OCI-LY7 (cell line): ENCODE measurements around the gene SMIM14. TPM values are rescaled to one million over a fixed set of nuclear protein-coding genes. Genes with fewer than 3 reads are reported as not detected.

Experiments
- BruUV-seq: library from RNA; stranded (reverse); fragments of 400-500 nt; replicated peaks from 2 replicates; lab custom pipeline; 2021; lab: Mats Ljungman, UMichigan
- CTCF ChIA-PET: fragments of 300-600 bp; sonication (Branson Sonifier 250); formaldehyde crosslinking; loops from one replicate; lab custom pipeline; 2022; ENCODE audit warnings: antibody characterized with exemption; ENCODE audit not compliant: unreplicated experiment; lab: Charles Lee
- POLR2A ChIA-PET: fragments of 300-600 bp; sonication (Branson Sonifier 250); formaldehyde crosslinking; loops from one replicate; lab custom pipeline; 2022; ENCODE audit warnings: antibody characterized with exemption; lab: Charles Lee
- DNase-seq: peaks from one replicate; pipeline ENCODE4 v3.0.0-alpha.2; 2015; ENCODE audit warnings: low spot score
- H2AFZ ChIP-seq: fragments of 200-600 bp; sonication (generic), shearing (Covaris generic); 2 replicates; pipeline ENCODE4 v1.6.1; 2014; ENCODE audit warnings: mild to moderate bottlenecking, antibody characterized with exemption, low read length, moderate library complexity
- H3K27ac ChIP-seq: fragments of 200-600 bp; sonication (generic); 2 replicates; pipeline ENCODE4 v1.5.1; 2014; ENCODE audit warnings: mixed run types, low read depth, mild to moderate bottlenecking, moderate library complexity, low read length, inconsistent platforms; ENCODE audit not compliant: poor library complexity, severe bottlenecking
- H3K36me3 ChIP-seq: fragments of 200-600 bp; sonication (generic); 2 replicates; pipeline ENCODE4 v1.6.1; 2014; ENCODE audit warnings: mild to moderate bottlenecking, antibody characterized with exemption, low read length, moderate library complexity, mixed read lengths; ENCODE audit not compliant: insufficient read depth
- H3K4me1 ChIP-seq: fragments of 200-600 bp; sonication (generic); 2 replicates; pipeline ENCODE4 v1.5.1; 2014; ENCODE audit warnings: mild to moderate bottlenecking, low read length; ENCODE audit not compliant: insufficient read depth, poor library complexity, severe bottlenecking
- H3K4me2 ChIP-seq: fragments of 200-600 bp; sonication (generic); 2 replicates; pipeline ENCODE4 v1.6.1; 2014; ENCODE audit warnings: mild to moderate bottlenecking, low read length
- H3K4me3 ChIP-seq: fragments of 200-600 bp; sonication (generic); 2 replicates; pipeline ENCODE4 v1.5.1; 2014; ENCODE audit warnings: mild to moderate bottlenecking, low read depth, low read length; ENCODE audit not compliant: poor library complexity, severe bottlenecking
- H3K79me2 ChIP-seq: fragments of 200-600 bp; sonication (generic); 2 replicates; pipeline ENCODE4 v1.6.1; 2016; ENCODE audit warnings: low read depth, mild to moderate bottlenecking, low read length, moderate library complexity, mixed read lengths; ENCODE audit not compliant: insufficient read depth
- H3K9me2 ChIP-seq: fragments of 200-600 bp; sonication (generic); 2 replicates; pipeline ENCODE4 v1.6.1; 2016; ENCODE audit warnings: mild to moderate bottlenecking, low read length, mixed read lengths; ENCODE audit not compliant: insufficient read depth
- H3K9me3 ChIP-seq: fragments of 200-600 bp; sonication (generic); 2 replicates; pipeline ENCODE4 v1.6.1; 2014; ENCODE audit warnings: mild to moderate bottlenecking, mixed run types, low read length, mixed read lengths
- H4K20me1 ChIP-seq: fragments of 200-600 bp; sonication (generic); 2 replicates; pipeline ENCODE4 v1.6.1; 2014; ENCODE audit warnings: mild to moderate bottlenecking, antibody characterized with exemption, low read length, moderate library complexity, mixed read lengths; ENCODE audit not compliant: insufficient read depth
- EZH2phosphoT487 ChIP-seq: fragments of 200-600 bp; sonication (generic); IDR thresholded peaks from 2 replicates; pipeline ENCODE4 v1.6.1; 2018; ENCODE audit warnings: low read depth, borderline replicate concordance, mild to moderate bottlenecking, mixed run types, antibody characterized with exemption, low read length, moderate library complexity, mixed read lengths
- intact Hi-C: fragments of 100-400 bp; cut with micrococcal nuclease; formaldehyde crosslinking; loops from one replicate; pipeline ENCODE4 v1.10.0; 2022; ENCODE audit not compliant: unreplicated experiment
- total RNA-seq, 2 experiments: library from RNA; depleted of rRNA in 1 of 2; stranded (reverse); fragments of >200 nt in 1 of 2; shearing (Covaris generic) in 1 of 2; gene quantifications; 2 replicates each; pipeline ENCODE4 v1.2.3, GENCODE V29; 2014 to 2022
- TF ChIP-seq, protein P1 (sequence below): fragments of 200-600 bp; sonication (generic); conservative IDR thresholded peaks from 2 replicates; pipeline ENCODE4 v1.5.1; 2014; ENCODE audit warnings: mild to moderate bottlenecking, antibody characterized with exemption, low read length, moderate library complexity, mixed read lengths

SMIM14 gene
- total RNA-seq, 2 experiments from 2014 or later, result 1.8 TPM; not detected in 1

DNA sequence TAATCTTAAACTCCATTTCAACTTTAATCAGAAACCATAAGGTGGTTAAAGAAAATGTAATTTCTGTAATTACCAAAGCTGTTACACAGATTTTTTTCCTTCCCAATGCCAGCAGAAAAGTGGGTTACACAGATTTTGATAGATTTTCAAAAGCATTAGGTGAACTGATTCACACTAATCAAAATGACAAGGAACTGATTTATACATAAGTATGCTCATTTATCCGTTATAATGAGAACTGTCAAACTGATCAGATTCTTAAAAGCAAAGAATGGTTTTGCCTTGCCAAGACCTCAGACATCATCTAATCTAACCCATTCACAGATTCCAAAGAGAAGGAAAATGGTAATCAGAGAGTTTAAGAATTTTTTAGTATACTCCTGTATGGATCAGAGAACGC, 116.6 kb downstream of the SMIM14 start:
- H3K9me2 ChIP-seq, result no peaks in the 10 kb centered on the region
- H3K4me2 ChIP-seq, result no peak overlapping the region
- no peak overlapping the region for H3K4me3 ChIP-seq
- H3K36me3 ChIP-seq, result peaks cover 13% of the 10 kb centered on the region
- ChIA-PET POLR2A (interaction anchor here (0.7 kb wide), 1 partner anchor 44 kb away, joined by 3 read pairs; no protein-coding TSS in a partner anchor), CTCF (no interaction called here)
- H4K20me1 ChIP-seq, result no peaks in the 10 kb centered on the region
- H3K4me1 ChIP-seq, result peaks cover 9% of the 10 kb centered on the region
- TF ChIP-seq EZH2phosphoT487, result no peak
- TF ChIP-seq, protein P1, sequence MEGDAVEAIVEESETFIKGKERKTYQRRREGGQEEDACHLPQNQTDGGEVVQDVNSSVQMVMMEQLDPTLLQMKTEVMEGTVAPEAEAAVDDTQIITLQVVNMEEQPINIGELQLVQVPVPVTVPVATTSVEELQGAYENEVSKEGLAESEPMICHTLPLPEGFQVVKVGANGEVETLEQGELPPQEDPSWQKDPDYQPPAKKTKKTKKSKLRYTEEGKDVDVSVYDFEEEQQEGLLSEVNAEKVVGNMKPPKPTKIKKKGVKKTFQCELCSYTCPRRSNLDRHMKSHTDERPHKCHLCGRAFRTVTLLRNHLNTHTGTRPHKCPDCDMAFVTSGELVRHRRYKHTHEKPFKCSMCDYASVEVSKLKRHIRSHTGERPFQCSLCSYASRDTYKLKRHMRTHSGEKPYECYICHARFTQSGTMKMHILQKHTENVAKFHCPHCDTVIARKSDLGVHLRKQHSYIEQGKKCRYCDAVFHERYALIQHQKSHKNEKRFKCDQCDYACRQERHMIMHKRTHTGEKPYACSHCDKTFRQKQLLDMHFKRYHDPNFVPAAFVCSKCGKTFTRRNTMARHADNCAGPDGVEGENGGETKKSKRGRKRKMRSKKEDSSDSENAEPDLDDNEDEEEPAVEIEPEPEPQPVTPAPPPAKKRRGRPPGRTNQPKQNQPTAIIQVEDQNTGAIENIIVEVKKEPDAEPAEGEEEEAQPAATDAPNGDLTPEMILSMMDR, result no peak
- H3K79me2 ChIP-seq, result peaks cover 12% of the 10 kb centered on the region; the same call in 1 of the 2 replicates
- intact Hi-C loops, result loop anchor here (10.0 kb wide), 1 partner anchor 783 kb away; no protein-coding TSS in a partner anchor
- H3K27ac ChIP-seq, result no peak overlapping the region
- H2AFZ ChIP-seq, result no peak overlapping the region
- no peaks in the 10 kb centered on the region for H3K9me3 ChIP-seq
- no peak for DNase-seq
- BruUV-seq, result no TSS peak

DNA sequence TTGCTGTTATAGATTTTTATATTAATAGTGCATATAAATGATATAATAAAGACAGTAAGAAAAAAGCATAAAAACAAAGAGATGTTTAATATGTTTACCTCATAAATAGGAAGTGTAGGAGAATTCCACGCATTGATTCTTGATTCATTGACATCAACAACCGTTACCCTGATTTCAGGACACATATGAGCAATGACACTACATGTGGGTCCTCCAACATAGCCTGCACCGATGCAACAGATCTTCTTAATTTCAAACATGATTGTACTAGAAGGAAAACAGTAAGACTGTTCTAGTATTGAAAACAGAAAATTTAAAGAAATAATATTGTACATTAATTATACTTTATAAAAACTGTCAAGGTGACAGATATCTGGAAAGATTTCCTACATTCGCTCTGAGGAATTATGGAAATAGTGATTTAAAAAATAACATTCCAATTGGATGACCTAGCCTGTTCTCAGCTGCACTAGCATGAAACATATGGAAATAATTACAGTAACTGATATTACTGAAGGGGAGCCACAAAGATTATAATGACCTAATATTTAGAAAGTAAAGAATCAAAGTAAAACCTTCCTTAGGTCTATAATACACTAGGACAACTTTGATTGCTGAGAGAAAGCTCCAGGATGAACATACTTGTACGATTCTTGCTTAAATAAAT, 117.3 kb downstream of the SMIM14 start:
- no peaks in the 10 kb centered on the region for H3K9me2 ChIP-seq
- peaks cover 8% of the 10 kb centered on the region; the same call in 1 of the 2 replicates for H3K79me2 ChIP-seq
- TF ChIP-seq EZH2phosphoT487, result no peak
- TF ChIP-seq, protein P1, result no peak
- H3K4me1 ChIP-seq, result peaks cover 6% of the 10 kb centered on the region
- H3K4me2 ChIP-seq, result no peak overlapping the region
- no peak for DNase-seq
- intact Hi-C loops, result loop anchor here (10.0 kb wide), 1 partner anchor 783 kb away; no protein-coding TSS in a partner anchor
- H3K36me3 ChIP-seq, result peaks cover 13% of the 10 kb centered on the region
- CTCF ChIA-PET, result no interaction called here
- H2AFZ ChIP-seq, result no peak overlapping the region
- POLR2A ChIA-PET, result interaction anchor here (0.6 to 1.7 kb wide), 2 partner anchors 13 to 1279 kb away, joined by 3 to 4 read pairs; no protein-coding TSS in a partner anchor
- no peak overlapping the region for H3K27ac ChIP-seq
- H4K20me1 ChIP-seq, result no peaks in the 10 kb centered on the region
- no peaks in the 10 kb centered on the region for H3K9me3 ChIP-seq
- H3K4me3 ChIP-seq, result no peak overlapping the region
- BruUV-seq, result no TSS peak

DNA sequence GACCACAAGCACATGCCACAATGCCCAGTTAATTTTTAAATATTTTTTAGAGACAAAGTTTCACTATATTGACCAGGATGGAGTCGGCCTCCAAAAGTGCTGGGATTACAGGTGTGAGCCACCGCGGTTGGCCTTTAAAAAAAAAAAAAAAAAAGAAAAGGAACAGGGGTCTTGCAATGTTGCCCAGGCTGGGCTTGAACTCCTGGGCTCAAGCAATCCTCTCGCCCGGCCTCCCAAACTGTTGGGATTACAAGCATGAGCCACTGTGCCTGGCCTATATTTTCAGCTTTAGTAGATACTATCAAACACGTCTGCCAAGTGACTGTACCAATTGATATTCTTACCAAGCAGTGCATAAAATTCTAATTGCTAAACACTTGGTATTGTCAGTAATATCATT, 120.2 kb downstream of the SMIM14 start:
- H3K4me3 ChIP-seq, result no peak overlapping the region
- intact Hi-C loops, result no loop called here
- H2AFZ ChIP-seq, result no peak overlapping the region
- DNase-seq, result no peak
- no peaks in the 10 kb centered on the region for H3K9me3 ChIP-seq
- no peak overlapping the region for H3K4me2 ChIP-seq
- no peaks in the 10 kb centered on the region for H3K4me1 ChIP-seq
- H3K36me3 ChIP-seq, result peaks cover 19% of the 10 kb centered on the region
- no peaks in the 10 kb centered on the region for H4K20me1 ChIP-seq
- TF ChIP-seq, protein P1, result no peak
- no peak for TF ChIP-seq EZH2phosphoT487
- no TSS peak for BruUV-seq
- no peaks in the 10 kb centered on the region for H3K9me2 ChIP-seq
- ChIA-PET CTCF (no interaction called here), POLR2A (interaction anchor here (0.7 kb wide), 1 partner anchor 12 kb away, joined by 3 read pairs; no protein-coding TSS in a partner anchor)
- no peak overlapping the region for H3K27ac ChIP-seq
- H3K79me2 ChIP-seq, result no peaks in the 10 kb centered on the region
